Dendritic cell treated with granulocyte-macrophage colony-stimulating factor and Interleukin-4, amounts not matched to agents 40 ng/mL and 50 ng/mL, for 4 days (primary cell): Measurements from ENCODE around the gene ADRB2.

Experiments
- H3K27ac Mint-ChIP-seq: one replicate; pipeline ENCODE4 v1.8.0; 2022; ENCODE audit warnings: mild to moderate bottlenecking, mixed read lengths
- H3K27me3 Mint-ChIP-seq: one replicate; pipeline ENCODE4 v1.8.0; 2022; ENCODE audit warnings: mild to moderate bottlenecking, mixed read lengths
- H3K36me3 Mint-ChIP-seq: one replicate; pipeline ENCODE4 v1.8.0; 2022; ENCODE audit warnings: low read depth, mixed read lengths
- H3K4me1 Mint-ChIP-seq: one replicate; pipeline ENCODE4 v1.8.0; 2022; ENCODE audit warnings: low read depth, mixed read lengths
- H3K4me3 Mint-ChIP-seq: one replicate; pipeline ENCODE4 v1.8.0; 2022; ENCODE audit warnings: mild to moderate bottlenecking, moderate library complexity, mixed read lengths
- H3K9me3 Mint-ChIP-seq: one replicate; pipeline ENCODE4 v1.8.0; 2022; ENCODE audit warnings: mixed read lengths
- intact Hi-C: fragments of 100-400 bp; cut with micrococcal nuclease; formaldehyde crosslinking; loops from one replicate; pipeline ENCODE4 v1.15.0; 2022

ADRB2 gene

DNA sequence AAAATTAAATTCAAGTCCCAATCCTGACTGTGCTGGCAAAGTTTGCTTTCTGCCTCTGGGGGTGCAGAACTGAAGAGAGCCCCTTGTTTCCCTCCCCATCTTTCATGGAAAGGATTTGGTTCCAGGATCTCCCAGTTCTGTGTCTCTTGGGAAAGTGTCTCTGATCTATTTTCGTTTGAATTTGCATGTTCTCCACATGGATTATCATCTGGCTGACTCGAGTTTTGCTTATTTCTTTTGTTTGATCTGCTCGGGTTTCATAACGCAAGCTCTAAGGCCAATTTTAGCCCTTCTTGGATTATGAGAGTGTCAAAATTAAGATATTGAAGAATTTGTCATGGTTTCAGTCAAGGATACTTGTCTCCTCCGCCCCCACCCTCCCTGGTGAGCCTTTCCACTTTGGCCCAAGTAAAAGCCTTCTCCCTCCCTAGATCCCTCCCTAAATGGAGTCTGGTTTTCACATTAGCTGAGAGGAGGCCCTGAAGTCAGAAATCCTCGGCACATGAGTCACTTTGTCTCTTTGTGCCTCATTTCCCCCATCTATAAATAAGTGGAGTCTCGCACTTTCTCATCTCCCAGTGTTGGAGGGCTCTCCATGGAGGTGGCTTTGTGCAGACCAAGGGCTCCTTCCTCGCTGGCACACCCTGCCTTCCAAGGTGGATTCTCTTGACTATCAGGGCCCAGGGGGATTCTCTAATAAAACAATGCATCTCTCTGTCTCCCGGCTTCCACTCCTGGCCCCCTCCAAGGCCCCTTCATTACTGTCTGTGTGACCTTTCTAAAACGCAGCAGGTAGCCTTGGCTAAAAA, 17.3 kb downstream of the ADRB2 start:
- no peaks in the 10 kb centered on the region for H3K27me3 Mint-ChIP-seq
- no peak overlapping the region for H3K27ac Mint-ChIP-seq
- H3K9me3 Mint-ChIP-seq = no peaks in the 10 kb centered on the region
- no peak overlapping the region for H3K4me3 Mint-ChIP-seq
- peaks cover 10% of the 10 kb centered on the region for H3K36me3 Mint-ChIP-seq
- intact Hi-C loops = no loop called here
- H3K4me1 Mint-ChIP-seq = peaks cover 21% of the 10 kb centered on the region

DNA sequence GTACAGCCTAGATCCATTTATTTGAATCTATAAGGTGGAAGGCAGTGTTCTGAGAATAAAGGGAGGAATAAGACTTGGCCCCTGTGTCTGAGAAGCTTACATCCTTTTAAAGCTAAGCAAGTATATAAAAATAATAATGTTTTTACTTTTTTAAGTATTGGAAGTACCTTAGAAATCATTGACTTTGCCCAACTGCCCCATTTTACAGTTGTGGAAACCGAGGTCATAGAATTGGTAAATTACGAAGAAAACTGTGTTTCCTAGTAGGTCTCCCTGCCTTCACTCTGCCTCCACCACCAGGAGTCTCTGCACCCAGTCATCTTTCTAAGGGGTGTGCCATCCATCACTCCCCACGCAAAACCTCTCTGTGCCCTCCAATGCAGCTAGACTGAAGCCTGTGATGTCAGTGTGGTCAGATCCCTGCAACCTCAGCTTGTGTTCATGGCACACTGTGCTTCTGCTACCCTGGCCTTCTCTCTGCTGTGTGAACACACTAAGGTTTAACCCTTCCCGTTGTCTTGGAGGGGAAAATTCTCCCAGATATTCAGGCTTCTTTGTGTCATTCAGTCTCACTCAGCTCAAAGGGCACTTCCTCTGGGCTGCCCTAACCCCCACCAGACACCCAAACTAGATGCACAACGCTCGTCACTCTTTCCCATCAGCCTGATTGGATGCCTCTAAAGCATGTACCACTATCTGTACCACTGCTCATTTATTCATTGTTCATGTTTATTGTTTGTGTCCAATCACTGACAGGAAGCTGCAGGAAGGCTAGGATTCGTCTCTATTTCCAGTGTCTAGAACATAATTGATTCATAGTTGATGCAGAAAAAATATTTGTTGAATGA, 18.2 kb downstream of the ADRB2 start:
- intact Hi-C loops = no loop called here

DNA sequence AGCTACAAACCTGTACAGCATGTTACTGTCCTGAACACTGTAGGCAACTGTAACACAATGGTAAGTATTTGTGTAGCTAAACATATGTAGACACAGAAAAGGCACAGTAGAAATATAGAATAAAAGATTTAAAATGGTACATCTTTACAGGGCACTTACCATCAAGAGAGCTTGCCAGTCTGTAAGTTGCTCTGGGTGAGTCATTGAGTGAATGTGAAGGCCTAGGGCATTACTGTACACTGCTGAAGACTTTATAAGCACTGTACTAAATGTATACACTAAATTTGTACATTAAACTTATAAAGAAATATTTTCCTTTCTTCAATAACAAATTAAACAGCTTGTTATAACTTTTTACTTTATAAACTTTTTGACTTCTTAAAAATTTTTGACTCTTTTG, 20.5 kb downstream of the ADRB2 start:
- peaks cover 6% of the 10 kb centered on the region for H3K36me3 Mint-ChIP-seq
- H3K9me3 Mint-ChIP-seq = no peaks in the 10 kb centered on the region
- H3K4me1 Mint-ChIP-seq = peaks cover 32% of the 10 kb centered on the region
- H3K27me3 Mint-ChIP-seq = no peaks in the 10 kb centered on the region
- intact Hi-C loops = no loop called here
- H3K27ac Mint-ChIP-seq = no peak overlapping the region
- H3K4me3 Mint-ChIP-seq = no peak overlapping the region

More for the DNA sequence above, 18.2 kb downstream of the ADRB2 start:
- Mint-ChIP-seq H3K9me3 (no peaks in the 10 kb centered on the region), H3K4me1 (peaks cover 28% of the 10 kb centered on the region), H3K27me3 (no peaks in the 10 kb centered on the region), H3K4me3 (no peak overlapping the region), H3K36me3 (peaks cover 8% of the 10 kb centered on the region), H3K27ac (no peak overlapping the region)

DNA sequence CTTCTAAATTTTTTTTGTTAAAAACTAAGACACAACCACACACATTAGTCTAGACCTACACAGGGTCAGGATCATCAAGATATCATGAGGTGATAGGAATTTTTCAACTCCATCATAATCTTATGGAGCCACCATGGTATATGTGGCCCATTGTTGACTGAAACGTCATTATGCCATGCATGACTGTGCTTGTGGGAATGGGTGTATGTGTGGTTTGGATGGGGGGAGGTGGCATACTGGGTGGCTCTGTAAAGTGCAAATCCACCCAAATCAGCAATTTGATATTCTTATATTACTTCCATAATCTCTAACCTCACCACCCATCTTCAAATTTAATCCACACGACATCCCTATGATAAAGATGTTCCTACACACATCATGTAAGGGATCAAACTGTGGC, 21.0 kb downstream of the ADRB2 start:
- Mint-ChIP-seq H3K4me1 (peaks cover 27% of the 10 kb centered on the region), H3K27me3 (no peaks in the 10 kb centered on the region), H3K27ac (no peak overlapping the region), H3K9me3 (no peaks in the 10 kb centered on the region), H3K36me3 (peaks cover 6% of the 10 kb centered on the region), H3K4me3 (no peak overlapping the region)
- intact Hi-C loops = no loop called here

DNA sequence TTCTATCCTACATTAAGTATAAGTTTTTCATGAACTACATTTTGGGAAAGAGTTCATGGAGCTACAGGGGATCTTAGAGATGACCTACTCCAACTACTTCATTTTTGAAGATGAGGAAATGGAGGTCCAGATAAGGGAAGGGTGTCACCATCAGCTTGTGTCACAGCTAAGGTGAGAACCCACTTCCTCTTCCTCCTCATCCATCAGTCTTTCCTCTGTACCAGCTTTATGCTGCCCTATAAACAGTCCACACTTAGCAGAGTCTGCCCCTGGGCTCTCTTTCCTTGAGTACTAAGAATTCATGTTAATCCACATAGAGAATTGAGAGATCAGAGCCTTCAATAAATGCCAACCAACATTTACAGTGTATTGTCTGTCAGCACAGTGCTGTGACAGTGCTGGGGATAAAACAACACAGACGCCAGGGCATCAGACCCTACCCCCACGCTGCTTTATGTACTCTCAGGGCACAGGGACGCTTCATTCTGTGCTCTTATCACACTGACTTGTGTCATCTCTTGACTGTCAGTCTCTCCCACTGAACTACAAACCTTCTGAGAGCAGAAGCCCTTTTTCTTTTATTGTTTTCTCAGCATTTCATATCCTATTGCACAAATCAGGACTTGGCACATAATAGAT, 22.1 kb downstream of the ADRB2 start:
- no peak overlapping the region for H3K27ac Mint-ChIP-seq
- intact Hi-C loops = no loop called here

DNA sequence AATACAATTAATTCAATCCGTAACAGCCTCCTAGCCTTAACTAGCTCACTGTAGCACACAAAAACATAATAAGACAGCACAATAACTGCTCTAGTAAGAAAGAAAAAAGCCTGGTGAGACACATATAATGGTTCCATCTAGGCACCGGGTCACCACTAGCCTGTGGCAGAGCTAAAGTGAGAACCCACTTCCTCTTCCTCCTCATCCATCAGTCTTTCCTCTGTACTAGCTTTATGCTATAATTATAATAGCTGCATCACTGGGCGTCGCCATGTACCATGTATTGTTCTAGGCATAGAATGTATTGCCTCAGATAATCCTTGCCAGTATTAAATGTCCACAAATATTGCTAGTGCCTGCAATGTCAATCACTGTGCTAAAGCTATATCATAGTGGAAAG, 23.1 kb downstream of the ADRB2 start:
- no peak overlapping the region for H3K4me3 Mint-ChIP-seq
- peaks cover 26% of the 10 kb centered on the region for H3K4me1 Mint-ChIP-seq
- no peak overlapping the region for H3K27ac Mint-ChIP-seq
- H3K9me3 Mint-ChIP-seq = no peaks in the 10 kb centered on the region
- intact Hi-C loops = no loop called here
- H3K36me3 Mint-ChIP-seq = peaks cover 6% of the 10 kb centered on the region
- no peaks in the 10 kb centered on the region for H3K27me3 Mint-ChIP-seq

More for the DNA sequence above, 22.1 kb downstream of the ADRB2 start:
- peaks cover 27% of the 10 kb centered on the region for H3K4me1 Mint-ChIP-seq
- no peak overlapping the region for H3K4me3 Mint-ChIP-seq
- H3K36me3 Mint-ChIP-seq = peaks cover 6% of the 10 kb centered on the region
- H3K9me3 Mint-ChIP-seq = no peaks in the 10 kb centered on the region
- H3K27me3 Mint-ChIP-seq = no peaks in the 10 kb centered on the region

DNA sequence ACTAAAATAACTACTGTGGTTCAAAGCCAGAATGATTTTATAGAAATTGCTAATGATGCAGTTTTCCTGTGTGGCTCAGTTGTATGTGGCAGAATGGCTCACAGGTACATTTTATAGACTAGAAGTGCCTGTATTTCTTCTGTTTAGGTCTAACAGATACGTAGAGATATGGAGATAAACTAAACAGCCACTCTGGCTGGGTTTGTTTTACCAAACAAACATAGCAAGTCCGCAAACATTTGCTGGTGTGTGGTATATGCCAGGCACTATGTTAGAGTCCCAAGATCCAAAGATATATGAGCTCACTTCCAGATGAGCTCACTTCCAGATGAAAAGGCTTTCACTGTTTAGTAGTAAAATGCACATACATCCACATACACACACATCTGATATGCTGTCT, 24.4 kb downstream of the ADRB2 start:
- no peaks in the 10 kb centered on the region for H3K27me3 Mint-ChIP-seq
- no peak overlapping the region for H3K27ac Mint-ChIP-seq
- intact Hi-C loops = no loop called here
- peaks cover 24% of the 10 kb centered on the region for H3K4me1 Mint-ChIP-seq
- H3K4me3 Mint-ChIP-seq = no peak overlapping the region
- no peaks in the 10 kb centered on the region for H3K9me3 Mint-ChIP-seq
- H3K36me3 Mint-ChIP-seq = peaks cover 6% of the 10 kb centered on the region

DNA sequence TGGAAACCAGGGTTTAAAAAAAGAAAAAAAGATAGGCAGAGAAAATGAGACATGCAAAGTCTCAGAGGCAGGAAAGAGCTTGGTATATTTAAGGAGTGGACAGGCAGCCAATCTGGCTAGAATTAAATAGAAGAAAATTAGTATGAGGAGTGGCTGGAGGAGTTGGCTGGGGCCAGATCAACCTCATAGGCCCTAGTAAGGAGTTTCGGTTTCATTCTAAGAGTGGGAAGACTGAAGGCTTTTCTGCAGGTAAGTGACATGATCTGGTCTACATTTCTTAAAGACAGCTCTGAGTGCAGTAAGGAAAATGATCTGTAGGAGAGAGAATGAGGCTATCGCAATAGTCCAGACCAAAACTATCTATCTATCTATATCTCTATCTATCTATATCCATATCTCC, 27.5 kb downstream of the ADRB2 start:
- H3K9me3 Mint-ChIP-seq = no peaks in the 10 kb centered on the region
- H3K4me3 Mint-ChIP-seq = no peak overlapping the region
- H3K4me1 Mint-ChIP-seq = peaks cover 14% of the 10 kb centered on the region
- intact Hi-C loops = no loop called here
- no peaks in the 10 kb centered on the region for H3K27me3 Mint-ChIP-seq
- H3K27ac Mint-ChIP-seq = no peak overlapping the region
- peaks cover 6% of the 10 kb centered on the region for H3K36me3 Mint-ChIP-seq

DNA sequence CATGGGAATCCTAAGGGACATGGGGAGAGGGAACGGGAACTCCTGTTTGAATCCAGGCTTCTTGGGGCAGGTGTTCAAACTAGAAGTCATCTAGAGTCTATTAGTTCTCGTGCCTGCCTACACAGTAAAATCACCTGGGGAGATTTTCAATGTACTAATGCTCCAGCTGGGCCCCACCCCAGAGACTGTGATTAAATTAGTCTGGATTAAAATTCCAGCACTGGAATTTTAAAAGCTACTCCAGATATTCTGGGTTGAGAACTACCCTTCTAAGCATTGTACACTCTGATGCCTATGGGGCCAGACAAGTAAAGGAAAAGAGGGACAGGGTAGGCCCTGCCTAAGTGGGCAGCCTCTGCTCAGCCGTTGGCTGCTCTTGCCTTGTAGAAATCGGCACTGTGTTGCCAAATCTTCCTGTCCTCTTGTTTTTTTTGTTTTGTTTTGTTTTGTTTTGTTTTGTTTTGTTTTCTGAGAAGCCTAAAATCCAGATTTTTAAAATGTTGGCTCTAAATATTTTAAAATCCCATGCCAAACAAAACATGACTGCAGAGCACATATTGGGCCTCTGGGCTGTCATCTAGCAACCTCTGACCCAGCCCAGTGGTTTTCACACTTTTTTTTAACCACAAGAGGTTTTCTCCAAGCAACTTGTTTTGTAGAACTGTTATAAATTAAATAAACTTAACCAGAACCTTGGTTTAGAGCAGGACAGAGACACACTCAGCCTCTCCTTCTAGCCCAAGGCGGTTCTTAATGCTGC, 29.0 kb downstream of the ADRB2 start:
- H3K9me3 Mint-ChIP-seq = no peaks in the 10 kb centered on the region
- H3K27me3 Mint-ChIP-seq = no peaks in the 10 kb centered on the region
- H3K4me3 Mint-ChIP-seq = no peak overlapping the region
- H3K27ac Mint-ChIP-seq = no peak overlapping the region
- intact Hi-C loops = no loop called here
- peaks cover 6% of the 10 kb centered on the region for H3K36me3 Mint-ChIP-seq
- peaks cover 14% of the 10 kb centered on the region for H3K4me1 Mint-ChIP-seq

DNA sequence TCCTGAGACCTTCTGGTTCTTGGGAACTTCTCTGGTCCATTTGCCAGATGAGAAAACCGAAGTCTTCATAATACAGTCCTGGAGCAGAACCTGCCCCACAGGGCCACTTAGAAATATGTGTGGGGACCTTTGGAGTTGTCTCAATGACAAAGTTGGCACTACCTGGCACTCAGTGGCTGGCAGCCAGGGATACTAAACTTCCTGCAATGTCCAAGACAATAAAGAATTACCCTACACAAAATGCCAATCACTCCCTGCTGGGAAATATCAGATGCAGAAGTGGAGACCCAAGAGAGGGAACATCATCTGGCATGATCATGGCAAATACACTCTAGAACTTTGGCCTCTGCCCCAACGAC, 29.6 kb downstream of the ADRB2 start:
- H3K36me3 Mint-ChIP-seq = peaks cover 6% of the 10 kb centered on the region
- intact Hi-C loops = no loop called here

DNA sequence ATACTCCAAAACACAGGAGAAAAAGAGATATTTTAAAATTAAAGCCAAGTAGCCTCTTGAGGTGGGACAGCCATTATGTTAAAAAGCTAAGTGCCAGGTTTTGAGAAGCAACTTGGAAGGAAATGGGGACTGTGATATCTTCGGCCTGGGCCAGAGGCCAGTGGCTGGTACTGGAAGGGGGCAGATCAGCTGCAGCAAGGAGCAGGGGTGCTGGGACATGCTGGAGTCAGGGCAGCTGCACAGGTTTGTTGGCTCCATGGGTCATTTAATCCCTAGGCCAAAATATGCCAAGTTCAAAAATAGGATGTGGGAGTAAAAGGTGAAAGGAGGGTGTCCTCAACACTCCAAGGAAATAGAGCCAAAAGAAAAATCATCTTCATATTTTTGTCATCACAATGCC, 30.0 kb downstream of the ADRB2 start:
- peaks cover 1% of the 10 kb centered on the region for H3K36me3 Mint-ChIP-seq
- intact Hi-C loops = no loop called here
- no peak overlapping the region for H3K27ac Mint-ChIP-seq
- peaks cover 14% of the 10 kb centered on the region for H3K4me1 Mint-ChIP-seq
- no peak overlapping the region for H3K4me3 Mint-ChIP-seq
- no peaks in the 10 kb centered on the region for H3K27me3 Mint-ChIP-seq
- H3K9me3 Mint-ChIP-seq = no peaks in the 10 kb centered on the region

More for the DNA sequence above, 29.6 kb downstream of the ADRB2 start:
- peaks cover 14% of the 10 kb centered on the region for H3K4me1 Mint-ChIP-seq
- no peak overlapping the region for H3K27ac Mint-ChIP-seq
- no peak overlapping the region for H3K4me3 Mint-ChIP-seq
- H3K27me3 Mint-ChIP-seq = no peaks in the 10 kb centered on the region
- H3K9me3 Mint-ChIP-seq = no peaks in the 10 kb centered on the region

DNA sequence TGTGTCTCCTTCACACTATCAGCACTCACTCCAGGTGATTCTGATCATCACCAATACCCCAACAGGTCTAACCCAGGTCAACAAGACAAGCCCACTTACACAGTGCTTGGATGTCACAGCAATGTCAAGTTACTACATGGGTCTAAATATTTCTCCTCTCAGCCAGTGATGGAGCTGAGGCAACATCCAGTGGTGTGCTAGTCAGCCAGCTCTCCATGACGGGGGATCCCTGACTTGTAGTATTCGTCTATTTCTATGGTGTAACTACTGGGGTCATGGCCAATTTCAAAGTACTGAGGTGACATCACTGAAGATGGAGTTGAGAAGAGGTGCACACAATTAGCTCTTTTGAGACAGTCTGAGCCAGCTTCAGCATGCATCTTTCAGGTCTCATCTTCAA, 31.1 kb downstream of the ADRB2 start:
- no peaks in the 10 kb centered on the region for H3K27me3 Mint-ChIP-seq
- intact Hi-C loops = no loop called here
- no peaks in the 10 kb centered on the region for H3K9me3 Mint-ChIP-seq
- no peak overlapping the region for H3K27ac Mint-ChIP-seq
- H3K4me1 Mint-ChIP-seq = peaks cover 14% of the 10 kb centered on the region
- H3K36me3 Mint-ChIP-seq = no peaks in the 10 kb centered on the region
- H3K4me3 Mint-ChIP-seq = no peak overlapping the region

DNA sequence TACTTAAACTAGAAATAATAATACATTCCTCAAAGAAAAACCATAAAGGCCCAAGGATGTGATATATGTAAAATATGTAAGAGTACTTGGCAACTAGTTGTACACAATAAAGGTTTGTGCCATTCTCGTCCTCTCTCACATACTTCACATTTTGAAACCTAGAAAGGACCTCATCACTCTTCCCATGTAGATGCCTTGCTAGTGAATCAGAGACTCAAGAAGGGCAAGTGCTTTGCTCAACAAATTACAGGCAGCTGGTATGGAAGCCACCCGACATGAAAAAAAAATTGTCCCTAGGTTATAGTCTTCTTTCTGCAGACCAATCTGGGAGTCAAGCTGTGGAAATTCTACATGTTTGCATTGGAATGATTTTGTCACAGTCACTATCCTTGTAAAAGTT, 31.7 kb downstream of the ADRB2 start:
- intact Hi-C loops = no loop called here
- Mint-ChIP-seq H3K4me1 (peaks cover 14% of the 10 kb centered on the region), H3K36me3 (no peaks in the 10 kb centered on the region), H3K9me3 (no peaks in the 10 kb centered on the region), H3K4me3 (no peak overlapping the region), H3K27me3 (no peaks in the 10 kb centered on the region), H3K27ac (no peak overlapping the region)
